HG03066 (cell line): ENCODE results near the gene ARHGEF1.
A peak's percentile ranks its signal among the peaks of the same experiment; 100 is the strongest.
"Not testable (repeated sequence)": the region's sequence is repeated elsewhere in the genome, so short reads cannot be mapped to it uniquely, and the experiment has no call there.

Experiments
- ATAC-seq: cut with Tn5 transposase; IDR thresholded peaks from one replicate; pipeline ENCODE4 v1.9.1; 2021; ENCODE audit warnings: low read depth; ENCODE audit not compliant: unreplicated experiment

The ARHGEF1 gene

DNA sequence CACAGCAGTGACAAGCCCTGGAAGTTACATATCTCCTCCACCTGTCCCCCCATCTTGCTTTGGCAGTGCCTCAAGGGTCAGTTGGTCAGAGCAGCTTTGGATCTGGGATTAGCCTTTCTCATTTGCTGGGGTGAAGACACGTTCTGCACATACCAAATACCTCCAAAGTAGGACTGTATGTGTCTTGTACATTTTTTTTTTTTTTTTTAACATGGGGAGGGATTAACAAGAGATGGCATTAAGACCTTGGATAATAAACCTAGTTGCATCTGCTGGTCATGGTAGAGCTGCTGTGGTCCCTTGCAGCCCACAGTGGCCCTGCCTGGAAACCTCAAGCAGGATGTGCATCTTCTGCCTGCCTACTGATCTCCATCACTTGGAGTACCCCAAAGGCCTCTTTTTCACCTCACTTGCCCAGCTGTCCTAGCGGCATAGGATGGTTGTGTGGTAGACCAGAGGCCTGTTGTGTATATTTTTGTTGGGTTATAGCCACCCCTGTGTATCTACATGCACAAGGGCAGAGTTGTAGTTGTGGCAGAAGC lies 20.5 kb upstream of the ARHGEF1 start:
- ATAC-seq: no peak

DNA sequence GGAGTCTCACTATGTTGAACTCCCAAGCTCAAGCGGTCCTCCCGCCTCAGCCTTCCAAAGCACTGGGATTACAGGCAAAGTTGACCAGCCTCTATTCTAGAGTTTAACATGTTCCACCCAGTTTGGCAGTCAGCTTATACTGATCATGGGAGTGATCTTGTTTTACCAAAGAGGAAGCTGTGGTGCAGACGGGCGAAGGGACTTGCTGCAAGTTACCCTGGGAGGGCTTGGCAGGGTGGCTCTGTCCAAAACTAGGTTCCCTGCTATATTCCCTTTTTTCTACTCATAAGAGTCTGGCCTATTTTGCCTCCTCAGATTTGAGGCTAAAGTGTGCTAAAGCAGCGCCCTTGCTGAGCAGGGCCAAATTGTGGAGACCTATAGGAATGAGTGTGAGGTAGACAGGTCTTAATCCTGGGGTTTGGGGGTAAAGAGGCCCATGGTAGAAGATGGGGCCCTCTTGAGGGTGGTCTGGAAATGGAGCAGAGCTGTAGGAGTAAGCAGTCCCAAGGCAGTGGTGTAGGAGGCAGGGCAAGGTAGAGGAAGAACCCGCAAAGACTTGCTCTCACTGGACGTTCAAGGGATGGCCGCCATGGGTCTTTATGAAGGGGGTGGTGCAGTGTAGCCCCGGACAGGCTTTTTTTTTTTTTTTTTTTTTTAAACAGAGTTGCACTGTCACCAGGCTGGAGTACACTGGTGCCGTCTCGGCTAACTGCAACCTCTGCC lies 19.6 kb upstream of the ARHGEF1 start:
- no peak for ATAC-seq

DNA sequence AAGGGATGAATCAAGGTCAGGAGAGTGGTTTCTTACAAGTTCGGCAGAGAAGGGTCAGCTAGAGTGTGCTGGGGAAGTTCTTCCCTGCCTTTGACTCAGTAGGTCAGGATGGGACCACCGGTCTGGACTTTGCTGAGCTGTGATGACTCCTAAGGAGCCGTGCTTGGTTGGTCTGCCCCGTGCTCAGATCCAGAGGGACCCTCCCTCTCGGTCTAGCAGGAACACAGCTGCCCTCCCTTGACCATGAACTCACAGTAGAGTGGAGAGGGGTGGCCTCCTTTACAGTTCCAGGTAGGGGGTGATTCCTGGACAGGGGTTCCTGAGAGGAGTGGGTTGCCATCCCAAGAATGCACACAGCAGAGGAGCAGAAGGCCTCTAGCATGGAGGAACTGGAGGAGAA lies 18.6 kb upstream of the ARHGEF1 start:
- ATAC-seq: no peak

- no peak for ATAC-seq
Observed at GRCh38 chr19:41866284-41866683, 16.7 kb upstream of the ARHGEF1 start.

GRCh38 chr19:41868120-41868988 lies 14.6 kb upstream of the ARHGEF1 start:
- ATAC-seq: no peak

- ATAC-seq: no peak
Observed at GRCh38 chr19:41868989-41869300, 14.0 kb upstream of the ARHGEF1 start.

DNA sequence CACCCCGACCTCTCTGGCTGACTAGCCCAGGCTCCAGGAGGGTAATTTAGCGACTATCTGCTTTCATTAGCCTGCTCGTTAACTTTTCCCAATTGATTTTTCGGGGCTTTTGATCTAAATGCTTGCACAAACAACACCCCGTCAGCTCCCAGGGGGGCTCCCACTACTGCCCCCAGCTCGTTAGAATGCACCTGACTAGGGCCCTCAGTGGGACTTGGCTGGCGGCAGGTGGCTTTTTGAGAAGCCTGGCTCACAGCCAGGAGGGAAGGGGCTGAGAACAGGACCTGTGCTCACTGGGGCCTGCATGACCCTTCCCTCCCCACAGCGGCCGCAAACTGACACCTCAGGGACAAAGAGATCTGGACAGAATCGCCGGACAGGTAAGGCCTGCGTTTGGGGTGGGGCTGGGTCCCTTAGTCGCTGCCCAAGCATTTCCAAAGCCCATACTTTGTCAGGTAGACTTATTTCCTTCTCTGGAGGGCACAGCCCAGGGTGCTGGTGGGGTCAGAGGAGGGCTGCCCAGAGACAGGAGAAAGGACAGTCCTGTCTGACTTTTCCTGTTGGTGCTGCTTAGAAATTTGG lies 13.5 kb upstream of the ARHGEF1 start:
- no peak for ATAC-seq

GRCh38 chr19:41870401-41870873 lies 12.5 kb upstream of the ARHGEF1 start:
- ATAC-seq: no peak

- ATAC-seq: no peak
Observed at GRCh38 chr19:41871573-41872383, 11.2 kb upstream of the ARHGEF1 start.

GRCh38 chr19:41872384-41872774 lies 10.6 kb upstream of the ARHGEF1 start:
- ATAC-seq: no peak

GRCh38 chr19:41872775-41873647 lies 10.0 kb upstream of the ARHGEF1 start:
- no peak for ATAC-seq

GRCh38 chr19:41875973-41876372 lies 7.0 kb upstream of the ARHGEF1 start:
- not testable (repeated sequence) for ATAC-seq

DNA sequence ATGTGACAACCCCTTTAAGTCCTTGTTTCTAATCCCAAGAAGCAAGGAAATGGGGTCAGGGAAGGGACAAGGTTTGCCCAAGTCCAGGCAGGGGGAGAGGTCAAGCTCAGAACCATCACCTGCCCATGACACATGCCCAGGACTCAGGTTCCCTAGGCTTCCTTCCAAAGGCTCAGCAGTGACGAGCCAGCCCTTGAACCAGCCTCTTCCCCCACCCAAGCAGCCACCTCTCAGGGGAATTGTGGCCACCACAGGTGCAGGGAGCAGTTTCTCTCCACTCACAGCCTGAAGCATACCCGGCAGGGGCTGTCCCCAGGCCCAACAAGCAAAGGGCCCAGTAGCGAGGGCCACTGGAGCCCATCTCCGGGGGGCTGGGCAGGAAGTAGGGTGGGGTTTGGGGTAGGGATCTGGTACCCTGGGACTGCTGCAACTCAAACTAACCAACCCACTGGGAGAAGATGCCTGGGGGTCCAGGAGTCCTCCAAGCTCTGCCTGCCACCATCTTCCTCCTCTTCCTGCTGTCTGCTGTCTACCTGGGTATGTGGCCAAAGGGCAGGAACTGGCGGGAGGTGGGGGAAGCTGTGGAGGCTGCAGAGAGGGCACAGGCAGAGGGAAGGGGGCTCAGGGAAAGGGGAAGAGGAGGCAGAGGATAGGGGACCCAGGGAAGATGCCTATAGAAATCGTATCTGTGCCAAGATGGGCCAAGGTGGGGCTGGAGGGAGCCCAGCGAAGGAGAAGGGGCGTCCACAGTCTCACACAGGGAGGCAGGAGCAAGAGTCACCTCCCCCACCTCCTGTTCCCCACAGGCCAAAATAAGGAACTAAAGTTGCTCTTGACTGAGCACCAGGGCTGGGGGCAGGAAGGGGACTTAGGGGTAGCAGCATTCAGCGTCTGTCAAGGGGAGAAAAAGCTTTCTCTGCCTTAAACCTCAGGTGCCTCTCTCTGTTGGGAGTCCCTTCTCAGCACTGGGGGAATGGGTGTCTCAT lies 5.8 kb upstream of the ARHGEF1 start, which contains the start of gene CD79A:
TSS of gene CD79A (plus strand) at position 433 of the 986 bp plus-strand sequence. CDS start at position 459, 26 bp downstream.
- peak; percentile 63 for ATAC-seq

GRCh38 chr19:41877916-41878905 lies 4.8 kb upstream of the ARHGEF1 start:
- ATAC-seq: no peak

DNA sequence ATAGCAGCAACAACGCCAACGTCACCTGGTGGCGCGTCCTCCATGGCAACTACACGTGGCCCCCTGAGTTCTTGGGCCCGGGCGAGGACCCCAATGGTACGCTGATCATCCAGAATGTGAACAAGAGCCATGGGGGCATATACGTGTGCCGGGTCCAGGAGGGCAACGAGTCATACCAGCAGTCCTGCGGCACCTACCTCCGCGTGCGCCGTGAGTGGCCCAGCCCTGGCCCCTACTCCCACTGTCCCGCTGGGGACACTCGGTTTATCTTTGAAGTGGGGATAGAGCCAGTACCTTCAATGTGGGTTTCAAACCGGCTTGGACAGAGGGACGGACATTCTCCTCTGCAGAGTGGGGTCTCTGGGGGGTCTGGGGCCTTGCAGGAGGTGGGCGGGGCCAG lies 3.9 kb upstream of the ARHGEF1 start:
- ATAC-seq: no peak

DNA sequence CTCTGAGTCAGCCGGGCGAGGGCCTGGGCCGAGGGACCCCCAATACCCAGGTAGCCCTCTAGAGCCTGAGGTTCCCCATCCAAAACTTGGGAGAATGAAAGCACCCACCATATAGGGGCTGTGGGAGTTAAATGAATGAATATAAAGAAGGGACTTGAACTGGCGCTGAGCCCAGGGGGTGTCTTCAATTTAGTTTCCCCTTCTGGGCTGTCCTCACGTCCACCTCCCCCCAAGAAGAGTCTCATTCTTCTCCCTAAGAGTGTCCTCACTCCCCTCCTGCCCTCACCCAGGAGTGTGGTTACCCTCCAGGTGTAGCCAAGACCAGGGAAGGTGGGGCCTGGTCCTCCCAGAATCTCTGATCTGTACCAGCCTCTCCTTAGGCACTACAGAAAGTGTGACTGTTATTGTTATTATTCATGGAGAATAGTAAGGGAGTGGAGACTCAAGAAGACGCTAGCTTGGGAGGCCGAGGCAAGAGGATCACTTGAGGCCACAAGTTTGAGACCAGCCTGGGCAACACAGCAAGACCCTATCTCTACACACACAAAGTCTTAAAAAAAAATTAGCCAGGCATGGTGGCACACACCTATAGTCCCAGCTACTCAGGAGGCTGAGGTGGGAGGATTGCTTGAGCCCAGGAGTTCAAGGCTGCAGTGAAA lies 3.2 kb upstream of the ARHGEF1 start:
- no peak for ATAC-seq

GRCh38 chr19:41880329-41880708 lies 2.7 kb upstream of the ARHGEF1 start:
- no peak for ATAC-seq
